ENCODE data around the gene PRRT1B.
A peak's percentile ranks its signal among the peaks of the same experiment; 100 is the strongest.

Gene PRRT1B

GRCh38 chr9:131502781-131503625, 42.3 kb upstream of the PRRT1B start, which contains the start of gene POMT1:
Gene POMT1, plus strand, starts transcription at chr9:131502918. Its CDS starts 1,301 bp downstream, at chr9:131504219.
- peak within 1 kb of the TSS; percentile 87 for H3K4me2 ChIP-seq (ENCODE audit: low read length)
- peaks cover 28% of the 10 kb centered on the region for H3K36me3 ChIP-seq (ENCODE audit: insufficient read depth, low read length)
- peak within 1 kb of the TSS; percentile 56 for H3K27ac ChIP-seq (ENCODE audit: low read depth, low read length, poor library complexity, severe bottlenecking)
- peak within 1 kb of the TSS; percentile 84 for H3K4me3 ChIP-seq (ENCODE audit: low read depth, low read length, poor library complexity, severe bottlenecking)
- no peaks in the 10 kb centered on the region for H3K27me3 ChIP-seq (ENCODE audit: insufficient read depth, low read length)
- no peaks in the 10 kb centered on the region for H4K20me1 ChIP-seq (ENCODE audit: insufficient read depth, low read length)
- no peaks in the 10 kb centered on the region for H3K79me2 ChIP-seq (ENCODE audit: insufficient read depth, low read length)
- no peak within 1 kb of the TSS for H2AFZ ChIP-seq (ENCODE audit: low read length)
- H3F3A ChIP-seq (ENCODE audit: insufficient read depth, low read length): peaks cover 6% of the 10 kb centered on the region
- H3K9me3 ChIP-seq (ENCODE audit: low read length): no peaks in the 10 kb centered on the region
- H3K9me2 ChIP-seq (ENCODE audit: low read depth, low read length): no peaks in the 10 kb centered on the region
- TF ChIP-seq CTCF (IDR thresholded peaks at IDR 0.05; ENCODE audit: low read length): no peak
- TF ChIP-seq EZH2 (IDR thresholded peaks at IDR 0.05; ENCODE audit: borderline replicate concordance, low read length): no peak
- H3K9ac ChIP-seq (ENCODE audit: low read length): peak within 1 kb of the TSS; percentile 83
- peaks cover 30% of the 10 kb centered on the region for H3K4me1 ChIP-seq (ENCODE audit: insufficient read depth, low read length, severe bottlenecking)

- no peaks in the 10 kb centered on the region for H4K20me1 ChIP-seq (ENCODE audit: insufficient read depth, low read length)
Observed at GRCh38 chr9:131503626-131504465, 41.5 kb upstream of the PRRT1B start.

More at GRCh38 chr9:131503626-131504465, 41.5 kb upstream of the PRRT1B start:
- Histone ChIP-seq H3K9me3 (ENCODE audit: low read length) (no peaks in the 10 kb centered on the region), H3K9me2 (ENCODE audit: low read depth, low read length) (no peaks in the 10 kb centered on the region), H3K4me1 (ENCODE audit: insufficient read depth, low read length, severe bottlenecking) (peaks cover 30% of the 10 kb centered on the region), H3K27ac (ENCODE audit: low read depth, low read length, poor library complexity, severe bottlenecking) (no peak overlapping the region), H3K4me2 (ENCODE audit: low read length) (peak overlapping the region; percentile 87), H2AFZ (ENCODE audit: low read length) (no peak overlapping the region), H3K36me3 (ENCODE audit: insufficient read depth, low read length) (peaks cover 20% of the 10 kb centered on the region), H3K9ac (ENCODE audit: low read length) (peak overlapping the region; percentile 83), H3K79me2 (ENCODE audit: insufficient read depth, low read length) (no peaks in the 10 kb centered on the region), H3F3A (ENCODE audit: insufficient read depth, low read length) (peaks cover 6% of the 10 kb centered on the region), H3K4me3 (ENCODE audit: low read depth, low read length, poor library complexity, severe bottlenecking) (peak overlapping the region; percentile 84), H3K27me3 (ENCODE audit: insufficient read depth, low read length) (no peaks in the 10 kb centered on the region)
- TF ChIP-seq CTCF (IDR thresholded peaks at IDR 0.05; ENCODE audit: low read length) (peak; percentile 36), EZH2 (IDR thresholded peaks at IDR 0.05; ENCODE audit: borderline replicate concordance, low read length) (no peak)

All from OCI-LY1 (cell line).